ENCODE measurements around the gene SERGEF.

- TF ChIP-seq CTCF (IDR thresholded peaks at IDR 0.05) (no peak), POLR2A (IDR thresholded peaks at IDR 0.05; ENCODE audit: low read depth) (no peak), POLR2AphosphoS5 (IDR thresholded peaks at IDR 0.05) (no peak), EP300 (IDR thresholded peaks at IDR 0.05) (no peak)
These were observed 80.4 kb downstream of the SERGEF start for GRCh38 chr11:17932472-17932871.

Data from esophagus muscularis mucosa (tissue), 4 donors.